DOHH2 (cell line): ENCODE results near the gene IFITM1.
"Not testable (repeated sequence)": the region's sequence is repeated elsewhere in the genome, so short reads cannot be mapped to it uniquely, and the experiment has no call there.

Experiments used
- EZH2phosphoT487 ChIP-seq: fragments of 200-600 bp; sonication (generic); IDR thresholded peaks from 2 replicates; pipeline ENCODE4 v1.6.1; 2017; ENCODE audit warnings: borderline replicate concordance, mild to moderate bottlenecking, antibody characterized with exemption, low read length, moderate library complexity, mixed read lengths
- TF ChIP-seq, protein P1 (sequence below): fragments of 200-600 bp; sonication (generic); IDR thresholded peaks from one replicate; pipeline ENCODE4 v1.5.1; 2014; ENCODE audit warnings: antibody characterized with exemption, mild to moderate bottlenecking, low read depth, low read length; ENCODE audit not compliant: poor library complexity, severe bottlenecking

- TF ChIP-seq, protein P1, sequence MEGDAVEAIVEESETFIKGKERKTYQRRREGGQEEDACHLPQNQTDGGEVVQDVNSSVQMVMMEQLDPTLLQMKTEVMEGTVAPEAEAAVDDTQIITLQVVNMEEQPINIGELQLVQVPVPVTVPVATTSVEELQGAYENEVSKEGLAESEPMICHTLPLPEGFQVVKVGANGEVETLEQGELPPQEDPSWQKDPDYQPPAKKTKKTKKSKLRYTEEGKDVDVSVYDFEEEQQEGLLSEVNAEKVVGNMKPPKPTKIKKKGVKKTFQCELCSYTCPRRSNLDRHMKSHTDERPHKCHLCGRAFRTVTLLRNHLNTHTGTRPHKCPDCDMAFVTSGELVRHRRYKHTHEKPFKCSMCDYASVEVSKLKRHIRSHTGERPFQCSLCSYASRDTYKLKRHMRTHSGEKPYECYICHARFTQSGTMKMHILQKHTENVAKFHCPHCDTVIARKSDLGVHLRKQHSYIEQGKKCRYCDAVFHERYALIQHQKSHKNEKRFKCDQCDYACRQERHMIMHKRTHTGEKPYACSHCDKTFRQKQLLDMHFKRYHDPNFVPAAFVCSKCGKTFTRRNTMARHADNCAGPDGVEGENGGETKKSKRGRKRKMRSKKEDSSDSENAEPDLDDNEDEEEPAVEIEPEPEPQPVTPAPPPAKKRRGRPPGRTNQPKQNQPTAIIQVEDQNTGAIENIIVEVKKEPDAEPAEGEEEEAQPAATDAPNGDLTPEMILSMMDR, result not testable (repeated sequence)
- not testable (repeated sequence) for TF ChIP-seq EZH2phosphoT487
Measured at GRCh38 chr11:319888-320273, 6.0 kb downstream of the IFITM1 start.
